ENCODE results near the gene APOB.

The APOB gene

GRCh38 chr2:21017748-21018276 lies 26.1 kb downstream of the APOB start:
- no peak for DNase-seq

- no peak for DNase-seq
Observed at GRCh38 chr2:21015281-21015645, 28.6 kb downstream of the APOB start.

- DNase-seq, result no peak
Observed at GRCh38 chr2:21014364-21015280, 29.3 kb downstream of the APOB start.

GRCh38 chr2:21013043-21013816 lies 30.6 kb downstream of the APOB start:
- no peak for DNase-seq

DNA sequence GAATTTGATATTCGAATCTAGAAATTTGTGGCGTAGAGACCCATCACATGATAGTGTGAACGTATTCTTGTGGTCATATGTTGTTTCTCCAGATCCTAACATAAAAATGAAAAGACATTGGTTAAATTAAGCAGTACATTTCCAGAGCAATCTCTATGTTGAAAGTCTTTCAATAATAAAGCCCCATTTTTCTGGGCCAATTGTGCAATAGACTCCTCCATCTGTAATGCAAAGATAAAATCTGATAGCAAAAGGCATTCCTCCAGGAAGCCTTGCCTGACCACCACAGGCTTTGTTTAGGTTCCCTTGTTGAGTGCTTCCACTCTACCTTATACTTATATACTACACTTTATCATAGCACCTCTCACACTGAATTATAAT lies 31.3 kb downstream of the APOB start:
- DNase-seq, result no peak

DNA sequence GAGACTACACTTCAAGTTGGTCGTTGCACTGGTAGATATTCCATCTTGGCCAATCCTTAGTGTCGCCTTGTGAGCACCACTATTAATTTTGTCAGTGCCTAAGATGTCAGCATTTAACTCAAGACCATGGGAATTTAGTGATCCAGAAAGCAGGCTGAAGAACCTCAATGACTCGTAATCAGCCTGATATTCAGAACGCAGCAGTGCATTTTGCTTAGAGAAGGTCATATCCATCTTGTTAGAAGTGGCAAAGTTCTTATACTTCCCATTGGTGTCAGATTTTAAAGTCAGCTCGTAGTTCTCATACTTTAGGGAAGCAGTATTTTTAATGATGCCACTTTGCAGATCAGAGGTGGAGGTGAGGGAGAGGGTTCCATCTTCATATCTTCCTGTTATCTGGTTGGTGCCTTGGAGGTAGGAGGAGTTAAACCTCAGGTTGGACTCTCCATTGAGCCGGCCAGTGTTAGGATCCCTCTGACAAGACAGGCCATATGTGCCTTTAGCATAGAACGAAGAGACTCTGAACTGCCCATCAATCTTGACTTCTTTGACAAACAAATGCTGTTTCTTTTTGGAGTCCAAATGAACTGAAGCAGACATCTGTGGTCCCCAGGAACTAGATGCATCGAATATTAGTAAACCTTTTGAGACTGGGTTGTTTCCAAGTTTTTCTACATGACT lies 31.9 kb downstream of the APOB start:
- DNase-seq, result no peak

DNA sequence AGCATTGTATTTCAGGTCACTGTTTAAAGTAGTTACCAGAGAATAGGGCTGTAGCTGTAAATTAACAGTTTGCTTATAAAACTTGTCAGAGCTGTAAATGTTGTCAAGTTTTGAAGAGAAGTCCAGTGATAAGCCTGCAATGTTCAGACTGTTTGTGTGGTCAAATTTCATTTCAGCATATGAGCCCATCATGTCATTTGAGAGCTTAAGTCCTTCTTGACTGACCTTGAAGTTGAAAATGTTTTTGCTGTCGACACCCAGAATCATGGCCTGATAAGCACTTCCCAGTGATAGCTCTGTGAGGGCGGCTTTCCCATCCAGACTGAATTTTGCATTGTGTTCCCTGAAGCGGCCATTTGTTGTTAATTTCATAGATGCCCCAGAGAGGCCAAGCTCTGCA lies 32.4 kb downstream of the APOB start:
- no peak for DNase-seq

GRCh38 chr2:21010813-21011439 lies 32.9 kb downstream of the APOB start:
- no peak for DNase-seq

- DNase-seq, result no peak
Observed at GRCh38 chr2:21009662-21010225, 34.1 kb downstream of the APOB start.

GRCh38 chr2:21008790-21009661 lies 34.8 kb downstream of the APOB start:
- DNase-seq, result no peak

DNA sequence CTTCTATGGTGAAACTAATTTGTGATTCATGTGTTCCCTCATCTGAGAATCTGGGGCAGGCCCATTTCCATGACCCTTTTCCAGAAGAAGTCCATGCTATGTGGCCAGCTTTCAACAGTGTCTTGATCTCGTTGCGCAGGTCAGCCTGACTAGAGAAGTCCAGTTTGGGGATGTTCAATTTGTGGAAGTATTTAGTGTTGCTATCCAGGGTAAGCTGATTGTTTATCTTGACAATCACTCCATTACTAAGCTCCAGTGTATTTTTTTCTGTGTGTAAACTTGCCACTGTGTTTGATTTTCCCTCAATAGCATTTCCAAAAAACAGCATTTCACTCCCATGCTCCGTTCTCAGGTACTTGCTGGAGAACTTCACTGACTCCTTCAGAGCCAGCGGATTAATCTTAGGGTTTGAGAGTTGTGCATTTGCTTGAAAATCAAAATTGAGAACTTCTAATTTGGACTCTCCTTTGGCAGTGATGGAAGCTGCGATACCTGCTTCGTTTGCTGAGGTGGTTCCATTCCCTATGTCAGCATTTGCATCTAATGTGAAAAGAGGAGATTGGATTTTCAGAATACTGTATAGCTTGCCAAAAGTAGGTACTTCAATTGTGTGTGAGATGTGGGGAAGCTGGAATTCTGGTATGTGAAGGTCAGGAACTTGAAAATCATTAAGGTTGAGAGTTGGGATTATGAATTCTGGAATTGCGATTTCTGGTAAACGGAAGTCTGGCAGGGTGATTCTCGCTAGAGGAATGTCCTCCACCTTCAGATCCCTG lies 35.7 kb downstream of the APOB start:
- no peak for DNase-seq

GRCh38 chr2:21007129-21008013 lies 36.5 kb downstream of the APOB start:
- DNase-seq, result no peak

DNA sequence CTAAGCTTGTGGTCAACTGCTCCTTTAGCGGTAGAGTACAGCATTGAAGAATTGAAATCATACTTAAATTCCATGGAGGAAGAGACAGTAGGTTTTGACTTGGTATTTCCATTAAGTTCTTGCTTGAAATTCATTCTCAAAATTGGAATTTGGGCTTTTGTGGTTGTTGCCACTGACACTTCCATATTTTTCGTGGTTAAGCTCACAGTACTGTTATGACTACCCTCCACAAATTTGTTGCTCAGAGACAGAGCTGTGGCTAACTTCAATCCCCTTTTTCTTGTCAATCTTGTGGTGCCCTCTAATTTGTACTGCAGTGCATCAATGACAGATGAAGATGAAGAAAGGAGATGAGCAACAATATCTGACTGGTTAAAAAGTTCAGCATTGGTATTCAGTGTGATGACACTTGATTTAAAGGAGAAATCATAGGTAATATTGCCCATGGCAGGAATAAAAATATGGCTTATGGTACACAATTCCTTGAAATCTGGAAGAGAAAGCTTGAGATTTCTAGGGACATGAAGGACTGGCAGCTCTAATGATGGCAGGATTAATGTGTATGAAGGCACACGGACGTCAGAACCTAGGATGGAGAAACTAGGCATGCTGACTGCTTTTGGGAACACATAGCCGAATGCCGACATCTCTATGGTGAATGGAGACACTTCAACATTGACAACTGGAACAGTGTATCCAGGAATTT lies 37.3 kb downstream of the APOB start:
- no peak for DNase-seq

DNA sequence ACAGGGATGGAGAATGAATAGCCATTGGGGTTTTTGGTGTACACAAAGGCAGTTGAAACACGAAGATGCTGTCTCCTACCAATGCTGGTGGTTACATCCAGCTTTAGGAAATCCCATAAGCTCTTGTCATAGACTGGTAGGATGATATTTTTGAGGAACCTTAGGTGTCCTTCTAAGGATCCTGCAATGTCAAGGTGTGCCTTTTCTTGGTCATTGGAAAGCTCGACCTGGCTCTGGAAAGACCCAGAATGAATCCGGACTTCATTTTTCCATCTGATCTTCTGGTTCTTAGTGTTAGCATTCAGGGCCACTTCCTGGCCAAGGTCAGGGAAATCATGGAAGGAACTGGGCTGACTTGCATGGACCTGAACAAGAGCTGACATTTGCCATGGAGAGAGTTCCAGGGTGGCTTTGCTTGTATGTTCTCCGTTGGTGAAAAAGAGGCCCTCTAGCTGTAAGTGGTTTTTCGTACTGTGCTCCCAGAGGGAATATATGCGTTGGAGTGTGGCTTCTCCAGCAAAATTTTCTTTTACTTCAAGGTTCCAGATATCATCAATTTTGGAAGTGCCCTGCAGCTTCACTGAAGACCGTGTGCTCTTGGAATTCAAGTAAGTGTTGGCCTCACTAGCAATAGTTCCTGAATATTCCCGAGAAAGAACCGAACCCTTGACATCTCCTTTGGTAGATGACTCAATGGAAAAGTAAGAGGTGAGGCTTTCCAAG lies 38.0 kb downstream of the APOB start:
- no peak for DNase-seq

DNA sequence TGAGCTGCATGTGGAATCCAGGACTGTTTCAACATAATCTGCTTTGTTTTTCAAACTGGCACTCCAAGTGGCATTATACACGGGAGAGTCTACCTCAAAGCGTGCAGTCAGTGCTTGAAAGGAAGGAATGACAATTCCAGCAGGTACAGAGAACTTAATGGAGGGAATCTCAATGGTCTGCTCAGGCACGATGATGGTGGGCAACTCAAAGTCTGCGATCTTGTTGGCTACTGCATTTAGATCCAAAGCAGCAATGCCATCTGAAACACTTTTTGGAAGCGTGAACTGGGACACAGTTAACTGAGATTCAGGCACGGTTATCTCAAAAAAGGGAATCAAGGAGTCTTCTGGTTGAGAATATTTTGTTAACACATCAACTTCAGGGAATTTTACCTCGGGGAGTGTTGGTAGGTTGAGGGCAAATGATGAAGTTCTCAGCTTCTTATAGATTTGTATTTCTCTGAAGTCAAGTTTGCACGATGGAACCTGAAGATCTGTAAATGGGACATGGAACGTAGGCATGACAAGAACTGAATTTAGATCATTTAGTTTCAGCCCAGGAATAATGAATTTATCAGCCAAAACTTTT lies 38.7 kb downstream of the APOB start:
- DNase-seq, result no peak

DNA sequence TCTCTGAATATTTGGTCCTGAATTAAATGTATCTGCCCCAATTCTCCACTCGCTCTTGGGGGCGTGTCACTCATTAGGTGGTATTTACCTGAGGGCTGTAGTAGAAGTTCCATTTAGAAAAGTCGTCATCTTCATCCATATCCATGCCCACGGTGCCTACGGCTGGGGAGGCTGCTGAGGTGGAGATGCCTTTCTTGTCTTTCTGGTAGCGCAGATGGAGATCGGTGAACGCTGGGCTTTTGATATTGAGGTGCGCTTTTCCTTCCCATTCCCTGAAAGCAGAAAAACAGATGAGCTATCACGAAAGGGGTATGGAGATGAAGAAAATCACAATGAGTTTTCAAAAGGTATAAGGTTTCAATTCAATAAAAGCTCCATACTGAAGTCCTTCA lies 39.7 kb downstream of the APOB start:
- no peak for DNase-seq

DNA sequence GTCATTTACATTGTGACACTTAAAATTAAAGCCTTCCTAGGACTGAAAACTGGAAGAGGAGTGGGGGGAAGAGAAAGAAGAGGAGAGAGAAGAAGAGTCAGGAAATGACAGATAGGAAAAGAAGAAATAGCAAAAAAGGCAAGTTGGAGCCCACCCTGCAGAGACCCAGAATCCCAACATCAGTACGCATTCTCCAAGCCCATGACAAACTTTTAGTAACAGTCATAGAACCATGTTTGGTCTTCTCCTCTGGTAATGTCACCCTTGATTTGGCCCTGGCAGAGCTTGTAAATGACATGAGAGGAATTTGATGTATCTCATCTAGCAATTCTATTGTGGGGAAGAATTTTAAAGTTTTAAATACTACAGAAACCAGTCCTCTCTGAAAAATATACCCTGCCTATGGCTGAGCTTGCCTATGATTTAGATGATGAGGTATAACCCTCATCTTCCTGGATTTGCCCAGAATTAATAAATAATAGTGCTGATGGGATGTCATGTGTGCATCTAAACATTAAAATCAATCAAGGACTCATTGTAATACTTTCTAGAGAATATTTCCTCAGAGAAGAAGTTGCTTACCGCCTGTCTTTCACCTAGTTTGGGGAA lies 40.2 kb downstream of the APOB start:
- DNase-seq, result no peak
